ENCODE results near the gene ZNF787.

GRCh38 chr19:56091066-56091490 is 30.0 kb downstream of the ZNF787 start:
- no peak for TF ChIP-seq CTCF (conservative IDR thresholded peaks at IDR 0.05)
- TF ChIP-seq ZFX (IDR thresholded peaks at IDR 0.05), result no peak

All from C4-2B (cell line).